GM21786 (cell line): ENCODE measurements around the gene TMED8.
"Not testable (repeated sequence)": the region's sequence is repeated elsewhere in the genome, so short reads cannot be mapped to it uniquely, and the experiment has no call there.

ENCODE experiments used
- ATAC-seq: cut with Tn5 transposase; IDR thresholded peaks from one replicate; pipeline ENCODE4 v1.9.1; 2021; ENCODE audit not compliant: unreplicated experiment

Gene TMED8, protein sequence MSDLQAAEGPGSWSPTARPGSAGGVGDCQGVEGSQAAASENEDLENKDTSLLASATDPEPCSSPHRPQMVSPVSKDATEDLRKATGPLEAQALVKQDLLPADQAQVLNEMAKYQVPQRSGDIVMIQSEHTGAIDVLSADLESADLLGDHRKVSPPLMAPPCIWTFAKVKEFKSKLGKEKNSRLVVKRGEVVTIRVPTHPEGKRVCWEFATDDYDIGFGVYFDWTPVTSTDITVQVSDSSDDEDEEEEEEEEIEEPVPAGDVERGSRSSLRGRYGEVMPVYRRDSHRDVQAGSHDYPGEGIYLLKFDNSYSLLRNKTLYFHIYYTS

DNA sequence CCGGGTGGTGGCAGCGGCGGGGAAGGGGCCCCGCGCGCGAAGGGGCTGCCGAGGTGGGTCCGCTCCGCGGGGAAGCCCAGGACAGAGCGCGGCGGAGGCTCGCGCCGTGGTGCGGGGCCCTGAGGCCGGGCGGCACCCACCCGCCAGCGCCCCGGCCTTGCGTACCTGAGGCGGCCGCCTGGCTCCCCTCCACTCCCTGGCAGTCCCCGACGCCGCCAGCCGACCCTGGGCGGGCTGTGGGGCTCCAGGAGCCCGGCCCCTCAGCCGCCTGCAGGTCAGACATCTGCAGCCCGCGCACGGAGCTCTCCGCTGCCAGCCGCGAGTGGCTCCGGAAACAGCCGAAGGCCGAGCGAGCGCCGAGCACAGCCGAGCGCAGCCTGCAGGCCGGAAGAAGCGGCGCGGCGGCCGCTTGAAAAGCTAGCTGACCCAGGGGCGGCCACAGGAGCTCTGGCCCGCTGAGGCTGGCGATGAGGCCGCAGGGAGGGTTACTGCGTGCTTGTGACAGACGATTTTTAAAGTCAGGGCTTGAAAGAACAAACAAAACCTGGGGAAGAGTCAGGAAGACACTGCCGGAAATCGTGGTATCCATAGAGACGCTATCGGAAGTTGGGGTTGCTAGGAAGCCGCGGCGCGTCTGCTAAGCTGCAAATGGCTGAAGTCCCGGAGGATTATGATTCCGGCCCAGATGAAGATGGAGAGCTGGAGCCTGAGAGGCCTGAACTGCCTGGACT lies at the start of gene TMED8, which contains the start of gene SAMD15:
TMED8 (minus strand) TSS at position 324 of the 731 bp plus-strand sequence; CDS start at position 283, 41 bp downstream.
SAMD15 (plus strand) TSS at position 609 of the 731 bp plus-strand sequence; CDS start at position 649, 40 bp downstream.
- peak; percentile 65 for ATAC-seq

DNA sequence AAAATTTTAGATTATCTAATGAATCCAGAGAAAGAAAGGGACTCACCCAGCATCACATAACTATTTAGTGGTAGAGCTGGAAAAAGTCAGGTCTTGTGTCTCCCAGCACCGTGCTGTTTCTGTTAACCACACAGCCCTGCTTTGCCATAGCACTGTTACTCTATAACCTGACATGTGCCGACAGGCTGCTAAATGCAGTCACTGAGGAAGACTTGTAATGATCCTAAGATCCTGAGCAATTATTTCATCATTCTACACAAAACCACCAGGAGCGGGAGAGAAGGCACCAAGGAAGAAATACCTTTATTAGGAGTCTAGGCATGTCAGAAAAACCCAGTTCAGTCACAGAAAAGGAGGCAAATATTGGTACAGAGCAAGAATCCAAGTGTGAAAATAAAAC lies 49.5 kb upstream of the TMED8 start:
- ATAC-seq, result no peak

DNA sequence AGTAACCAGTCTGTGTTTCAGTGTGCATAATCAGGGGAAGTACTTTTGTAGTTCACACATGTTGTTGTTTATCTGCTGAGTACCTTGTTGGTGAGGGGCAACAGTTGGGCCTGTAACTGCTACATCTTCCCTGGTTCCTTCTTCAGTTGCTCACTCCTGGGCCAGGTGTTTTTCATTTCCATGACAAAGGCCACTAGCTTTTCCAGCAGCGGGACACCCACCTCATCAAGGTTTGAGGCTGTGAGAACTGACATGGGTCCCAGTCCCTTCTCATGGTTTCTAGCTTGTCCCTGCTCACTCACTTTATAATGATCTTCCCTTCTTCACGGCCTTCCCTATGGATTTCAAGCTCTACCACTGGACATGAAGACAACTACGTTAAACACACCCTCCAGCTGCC lies 48.0 kb upstream of the TMED8 start:
- no peak for ATAC-seq

DNA sequence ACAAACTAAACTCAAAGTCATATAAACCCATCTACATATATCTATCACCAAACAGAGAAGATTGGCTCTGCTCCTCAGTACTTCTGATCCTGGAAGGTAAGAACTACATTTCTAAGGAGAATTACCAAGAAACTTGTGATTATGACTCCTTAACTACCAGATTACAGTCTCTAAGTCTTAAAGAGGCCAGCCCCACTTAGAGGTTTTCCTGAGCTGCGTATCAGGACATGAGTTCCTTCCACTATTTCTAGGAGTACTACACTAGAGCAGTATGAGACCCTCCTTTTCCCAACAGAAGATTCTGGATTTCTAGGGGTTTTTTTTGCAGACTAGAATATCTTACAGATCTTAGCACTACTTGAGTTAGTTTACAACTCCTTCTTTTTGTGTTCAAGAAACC lies 46.5 kb upstream of the TMED8 start, which contains the start of gene NOXRED1:
NOXRED1 (minus strand) TSS at position 101 of the 400 bp plus-strand sequence. CDS start 634 bp downstream, outside the sequence.
- no peak for ATAC-seq

DNA sequence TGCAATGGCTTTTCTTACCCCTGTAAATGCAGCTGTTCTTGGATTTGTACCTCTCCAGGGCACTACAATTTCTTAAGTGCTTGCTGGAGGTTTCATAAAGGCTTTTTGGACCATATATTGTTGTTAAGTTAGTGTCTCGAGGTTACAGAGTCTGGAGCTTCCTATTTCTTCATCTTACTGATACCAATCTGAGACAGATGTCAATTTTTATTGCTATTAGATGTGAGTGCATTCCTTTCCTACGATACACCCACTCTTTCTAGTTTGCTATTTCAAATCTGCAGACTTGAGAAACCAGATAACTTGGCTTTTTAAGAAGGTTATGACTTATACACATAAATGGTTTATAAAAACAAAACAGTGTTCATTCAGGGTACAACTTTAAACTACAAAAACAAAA lies 44.3 kb upstream of the TMED8 start:
- no peak for ATAC-seq

DNA sequence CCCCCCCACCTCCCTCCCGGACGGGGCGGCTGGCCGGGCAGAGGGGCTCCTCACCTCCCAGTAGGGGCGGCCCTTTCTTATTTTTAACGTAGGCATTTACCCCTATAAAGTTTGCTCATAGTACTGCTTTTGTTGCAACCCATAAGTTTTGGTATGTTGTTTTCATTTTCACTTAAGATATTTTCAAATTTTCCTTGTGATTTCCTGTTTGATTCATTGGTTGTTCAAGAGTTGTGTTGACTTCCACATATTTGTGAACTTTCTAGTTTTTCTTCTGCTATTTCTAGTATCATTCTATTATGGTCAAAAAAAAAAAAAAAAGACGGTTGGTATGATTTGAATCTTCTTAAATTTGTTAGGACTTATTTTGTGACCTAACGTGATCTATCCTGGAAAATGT lies 39.9 kb upstream of the TMED8 start:
- ATAC-seq, result no peak

DNA sequence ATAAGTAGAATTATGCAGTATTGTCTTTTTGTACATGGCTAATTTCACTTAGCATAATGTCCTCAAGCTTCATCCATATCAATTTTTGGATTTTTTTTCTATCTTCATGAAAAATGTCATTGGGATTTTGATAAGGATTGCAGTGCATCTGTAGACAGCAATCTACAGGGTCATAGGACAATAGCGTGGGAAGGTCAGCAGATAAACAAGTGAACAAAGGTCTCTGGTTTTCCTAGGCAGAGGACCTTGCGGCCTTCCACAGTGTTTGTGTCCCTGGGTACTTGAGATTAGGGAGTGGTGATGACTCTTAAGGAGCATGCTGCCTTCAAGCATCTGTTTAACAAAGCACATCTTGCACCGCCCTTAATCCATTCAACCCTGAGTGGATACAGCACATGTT lies 39.2 kb upstream of the TMED8 start:
- ATAC-seq, result not testable (repeated sequence)

DNA sequence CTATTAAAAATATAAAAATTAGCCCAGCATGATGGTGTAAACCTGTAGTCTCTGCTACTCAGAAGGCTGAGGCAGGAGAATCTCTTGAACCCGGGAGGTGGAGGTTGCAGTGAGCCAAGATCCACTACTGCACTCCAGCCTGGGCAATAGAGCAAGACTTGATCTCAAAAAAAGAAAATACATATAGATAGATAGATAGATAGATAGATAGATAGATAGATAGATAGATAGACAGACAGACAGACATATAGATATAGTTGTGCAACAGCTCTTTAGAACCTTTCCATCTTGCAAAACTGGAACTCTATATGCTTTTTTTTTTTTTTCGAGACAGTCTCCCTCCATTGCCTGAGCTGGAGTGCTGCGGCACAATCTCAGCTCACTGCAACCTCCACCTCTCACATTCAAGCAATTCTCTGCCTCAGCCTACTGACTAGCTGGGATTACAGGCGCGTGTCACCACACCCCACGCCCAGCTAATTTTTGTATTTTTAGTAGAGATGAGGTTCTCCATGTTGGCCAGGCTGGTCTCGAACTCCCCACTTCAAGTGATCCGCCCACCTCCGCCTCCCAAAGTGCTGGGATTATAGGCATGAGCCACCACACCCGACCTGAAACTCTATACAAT lies 38.6 kb upstream of the TMED8 start:
- not testable (repeated sequence) for ATAC-seq

DNA sequence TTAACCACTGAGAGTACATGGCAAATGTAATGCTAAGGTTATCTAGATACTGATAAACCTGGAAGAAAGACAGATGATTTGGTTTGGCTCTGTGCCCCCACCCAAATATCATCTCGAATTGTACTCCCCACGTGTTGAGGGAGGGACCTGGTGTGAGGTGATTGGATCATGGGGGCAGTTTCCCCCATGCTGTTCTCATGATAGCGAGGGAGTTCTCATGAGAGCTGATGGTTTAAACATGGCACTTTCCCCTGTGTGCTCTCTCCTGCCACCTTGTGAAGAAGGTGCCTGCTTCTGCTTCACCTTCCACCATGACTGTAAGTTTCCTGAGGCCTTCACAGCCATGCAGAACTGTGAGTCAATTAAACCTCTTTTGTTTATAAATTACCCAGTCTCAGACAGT lies 32.2 kb upstream of the TMED8 start:
- ATAC-seq, result no peak

DNA sequence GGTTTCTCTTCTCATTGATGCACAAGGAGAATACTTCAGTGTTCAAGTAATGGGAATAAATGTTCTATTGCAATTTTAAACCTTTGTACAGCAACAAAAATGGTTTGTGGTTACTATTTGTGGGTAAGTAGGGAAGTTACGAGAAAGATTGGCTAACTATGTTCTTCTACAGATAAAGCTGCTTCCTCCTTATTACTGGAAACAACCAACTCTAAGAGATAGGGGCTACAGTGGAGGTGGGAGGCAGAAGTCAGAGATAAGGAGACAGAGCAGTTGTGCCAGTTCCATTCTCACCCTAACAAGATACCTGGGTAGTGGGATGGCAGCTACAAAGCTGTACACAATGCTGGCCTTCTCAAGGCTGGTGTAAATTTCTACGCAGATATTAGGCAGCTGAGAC lies 30.3 kb upstream of the TMED8 start:
- ATAC-seq, result no peak

DNA sequence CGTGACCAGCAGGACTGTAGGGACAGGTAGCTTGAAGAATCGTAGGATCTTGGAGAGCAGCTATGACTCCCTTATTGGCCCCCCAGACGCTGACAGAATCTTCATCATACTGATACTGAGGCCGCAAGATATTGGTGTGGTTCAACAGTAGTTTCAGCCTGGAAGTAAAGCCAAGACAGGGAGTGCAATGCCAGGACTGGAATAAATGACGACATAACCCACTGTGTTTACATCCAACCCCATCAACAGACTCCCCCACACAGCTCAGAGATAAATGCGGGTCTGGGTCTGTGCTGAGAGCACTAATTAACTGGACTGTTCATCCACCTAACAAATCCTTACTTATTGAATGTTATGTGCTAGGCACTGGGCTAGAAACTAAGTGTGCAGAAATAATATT lies 29.8 kb upstream of the TMED8 start:
- ATAC-seq, result no peak

DNA sequence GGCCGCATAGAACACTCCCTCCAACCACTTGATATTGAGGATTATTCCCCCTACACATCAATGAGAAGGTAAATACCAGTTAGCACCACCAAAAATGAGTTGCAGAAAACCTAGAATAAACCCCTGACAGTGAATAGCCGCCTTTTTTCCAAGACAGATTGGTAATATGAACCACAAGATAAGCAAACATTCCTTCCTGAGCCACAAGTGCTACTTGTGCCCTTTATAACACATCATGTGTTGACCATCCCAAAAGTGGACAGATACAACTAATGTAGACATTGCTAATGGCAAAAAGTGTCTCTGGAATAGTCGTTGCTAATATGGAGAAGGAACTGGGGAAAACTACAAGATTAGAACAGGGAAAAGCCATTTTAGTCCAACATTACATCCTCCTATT lies 29.2 kb upstream of the TMED8 start:
- ATAC-seq, result no peak

DNA sequence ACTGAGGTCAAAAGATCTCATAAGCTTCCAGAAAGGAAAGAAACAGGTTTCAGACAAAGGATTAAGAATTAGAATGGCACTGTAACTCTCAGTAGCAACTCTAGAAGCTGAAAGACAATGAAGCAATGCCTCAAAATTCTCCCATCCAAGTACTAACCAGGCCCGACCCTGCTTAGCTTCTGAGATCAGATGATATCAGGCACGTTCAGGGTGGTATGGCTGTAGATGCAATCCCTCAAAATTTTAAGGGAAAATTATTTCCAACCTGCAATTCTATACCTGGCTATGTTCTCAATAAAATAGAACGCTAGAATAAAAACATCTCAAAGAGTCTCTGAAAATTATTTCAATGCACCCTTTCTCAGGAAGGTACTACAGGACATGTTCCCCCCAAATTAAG lies 26.9 kb upstream of the TMED8 start:
- ATAC-seq, result no peak

DNA sequence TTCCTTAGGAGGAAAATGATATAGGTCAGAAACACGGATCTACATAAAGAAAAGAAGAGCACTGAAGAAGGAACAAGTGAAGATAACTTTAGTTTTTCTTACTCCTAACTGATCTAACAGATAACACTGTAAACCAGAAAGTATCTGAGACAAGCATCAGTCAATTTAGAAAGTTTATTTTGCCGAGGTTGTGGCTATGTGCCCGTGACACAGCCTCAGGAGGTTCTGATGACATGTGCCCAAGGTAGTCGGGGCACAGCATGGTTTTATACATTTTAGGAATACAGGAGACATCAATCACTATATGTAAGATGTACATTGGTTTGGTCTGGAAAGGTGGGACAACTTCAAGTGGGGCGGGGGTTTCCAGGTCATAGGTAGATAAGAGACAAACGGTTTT lies 23.3 kb upstream of the TMED8 start:
- ATAC-seq, result no peak

DNA sequence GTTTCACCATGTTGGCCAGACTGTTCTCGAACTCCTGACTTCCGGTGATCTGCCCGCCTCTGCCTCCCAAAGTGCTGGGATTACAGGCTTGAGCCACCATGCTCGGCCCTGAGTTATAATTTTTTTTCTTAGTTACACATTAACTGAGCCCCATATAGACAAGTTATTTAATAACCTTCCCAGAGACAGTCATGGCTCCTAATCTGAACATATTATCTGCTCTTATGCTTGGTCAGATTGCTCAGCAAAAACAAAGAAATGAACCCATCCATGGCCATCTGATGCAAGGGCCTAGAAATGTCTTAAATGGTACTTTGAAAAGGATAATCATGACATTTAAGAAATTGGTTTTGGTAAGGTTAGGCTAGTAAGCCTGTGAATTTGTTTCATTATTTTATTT lies 13.3 kb upstream of the TMED8 start:
- no peak for ATAC-seq

DNA sequence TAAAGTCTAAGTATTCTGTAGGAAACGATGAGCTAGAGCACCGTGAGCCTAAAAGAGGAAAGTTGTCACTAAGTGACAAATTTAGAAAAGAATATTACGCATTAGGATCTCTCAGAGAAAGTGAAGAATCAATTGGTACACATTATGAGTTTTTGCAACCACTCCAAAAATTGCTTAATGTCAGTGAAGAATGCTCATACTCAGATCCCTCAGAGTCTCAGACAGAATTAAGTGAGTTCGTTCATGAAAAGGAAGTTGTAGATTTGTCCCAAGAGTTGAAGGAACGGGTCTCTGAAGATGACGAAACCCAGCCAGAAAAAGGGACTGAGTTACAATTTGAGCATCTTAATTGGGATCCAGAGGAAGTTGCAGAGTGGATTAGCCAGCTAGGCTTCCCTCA lies 1.8 kb upstream of the TMED8 start:
- ATAC-seq, result no peak

DNA sequence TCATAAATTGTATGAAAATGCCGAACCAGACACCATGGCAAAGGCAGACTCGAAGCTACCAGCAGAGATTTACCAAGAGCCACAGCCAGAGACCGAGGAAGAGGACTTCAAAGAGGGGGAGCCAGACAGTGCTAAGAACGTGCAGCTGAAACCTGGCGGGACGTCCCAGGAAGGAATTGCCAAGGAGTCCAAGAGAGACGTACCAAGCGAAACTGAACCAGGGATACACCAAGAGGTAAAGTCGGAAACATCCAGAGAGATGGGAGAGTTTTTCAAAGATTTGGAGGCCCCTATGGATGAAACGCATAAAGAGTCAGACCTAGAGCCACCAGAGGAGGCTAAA lies 579 bp upstream of the TMED8 start:
- ATAC-seq, result no peak

DNA sequence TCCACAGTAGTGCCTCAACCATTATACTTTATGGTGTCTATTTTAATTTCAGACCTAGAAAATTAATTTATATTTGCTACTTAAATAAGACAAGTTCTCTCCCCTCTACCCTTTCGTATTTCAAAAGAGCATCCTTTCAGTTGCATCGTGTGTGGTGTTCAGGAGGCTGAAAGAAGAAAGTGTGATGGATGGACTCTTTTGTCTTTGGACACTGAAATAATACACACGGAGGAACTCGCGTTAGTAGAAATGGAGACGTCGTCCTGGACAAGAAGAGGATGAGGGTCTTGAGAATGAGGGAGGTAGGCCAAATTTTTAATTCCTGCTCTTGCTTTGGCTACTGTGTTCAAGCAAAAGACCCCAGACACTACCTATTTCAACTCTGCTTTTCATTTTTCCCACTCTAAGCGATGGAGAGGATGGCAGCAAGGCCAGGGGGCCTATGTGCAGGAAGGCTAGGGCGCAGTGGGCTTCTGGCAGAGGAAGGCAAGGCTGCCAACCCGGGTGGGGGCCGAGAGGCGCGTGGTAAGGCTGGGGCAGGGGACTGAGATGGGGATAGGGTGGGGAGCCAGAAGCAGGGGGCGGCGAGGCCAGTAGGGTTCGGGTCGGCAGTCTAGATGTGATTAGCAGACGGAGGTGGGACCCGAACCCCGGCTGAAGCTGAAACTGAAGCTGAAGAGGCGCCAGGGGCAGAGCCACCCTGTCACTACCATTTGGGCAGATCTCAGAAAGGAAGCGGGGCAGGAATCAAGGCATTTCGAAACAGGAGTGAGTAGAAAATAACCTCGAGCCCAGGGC lies 722 bp downstream of the TMED8 start:
- peak; percentile 5 for ATAC-seq

DNA sequence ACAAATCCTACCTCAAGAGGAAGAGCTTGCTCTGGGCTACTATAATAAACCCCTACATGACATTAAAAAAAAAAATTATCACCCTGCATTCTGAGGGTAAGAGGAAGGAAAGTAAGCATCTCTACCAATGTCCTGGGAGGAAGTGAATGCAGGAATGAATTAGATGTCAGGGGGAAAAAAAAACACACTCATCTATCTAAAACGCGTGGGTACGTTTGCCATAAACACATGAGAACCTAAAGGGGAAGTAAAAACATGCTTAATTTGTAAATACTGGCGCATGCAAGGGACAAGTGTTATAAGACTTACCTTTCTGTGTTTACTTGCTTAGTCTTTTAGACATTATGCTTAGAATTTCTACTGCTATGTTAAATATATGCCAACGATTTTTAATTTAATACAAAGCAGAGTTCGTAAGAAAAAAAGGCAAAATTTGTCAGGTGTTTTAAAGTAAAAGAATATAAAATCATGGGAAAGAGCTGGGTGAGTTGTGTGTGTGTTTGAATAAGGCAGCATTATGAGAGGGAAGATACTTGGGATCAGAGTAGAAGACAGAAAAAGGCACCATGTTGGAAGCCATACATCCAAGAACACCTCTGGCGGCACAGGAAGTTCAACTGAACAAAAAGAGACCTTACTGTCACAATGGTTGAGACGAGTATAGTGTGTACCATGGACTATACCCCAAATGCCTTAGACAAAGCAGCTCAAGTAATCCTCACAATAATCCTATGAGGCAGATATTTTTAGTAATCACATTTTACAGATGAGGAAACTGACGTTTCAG lies 1.5 kb downstream of the TMED8 start:
- no peak for ATAC-seq

DNA sequence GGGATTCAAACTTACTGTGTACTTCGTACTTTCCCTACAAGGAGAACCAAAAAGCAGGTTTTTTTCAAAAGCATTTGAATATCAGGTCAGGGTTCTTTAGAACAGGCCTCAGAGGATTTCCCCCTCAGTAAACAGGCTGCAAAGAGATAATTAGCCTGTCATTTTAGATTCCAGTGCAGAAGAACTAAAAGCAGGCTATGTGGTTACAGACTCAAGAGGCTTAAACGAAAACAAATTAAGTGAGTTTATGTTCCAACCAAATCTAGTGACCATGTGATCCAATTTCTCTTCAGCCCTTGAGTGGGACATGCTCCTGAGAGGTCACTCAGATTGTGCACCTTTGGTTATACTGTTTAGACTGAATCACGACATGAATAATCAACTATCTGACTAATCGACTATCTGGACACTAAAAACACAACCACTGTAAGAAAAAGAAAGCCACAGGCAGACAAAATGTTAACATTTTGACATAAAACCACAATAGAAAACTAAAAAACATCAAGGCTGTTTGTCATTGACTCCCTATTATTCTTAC lies 4.5 kb downstream of the TMED8 start:
- ATAC-seq, result peak; percentile 50
